Tibial nerve (tissue), 4 donors: ENCODE measurements around the gene RAB36. TPM values are rescaled to one million over a fixed set of nuclear protein-coding genes. Genes with fewer than 3 reads are reported as not detected.

Source experiments
- DNase-seq, 2 donors: peaks; one replicate each; pipeline ENCODE4 v3.0.0-alpha.2; 2019; ENCODE audit warnings: low spot score in 2 of 2
- H3K27ac ChIP-seq, 4 donors: fragments of 200-600 bp; sonication (generic) in 3 of 4; one replicate each; pipeline ENCODE4 v1.5.1; 2017 to 2019; ENCODE audit warnings: mild to moderate bottlenecking in 1 of 4
- H3K27me3 ChIP-seq, 2 donors: fragments of 200-600 bp; sonication (generic) in 1 of 2; one replicate each; pipeline versions ENCODE4 v1.5.1 to v1.6.0; 2017 to 2019
- H3K36me3 ChIP-seq, 3 donors: fragments of 200-600 bp; sonication (generic); one replicate each; pipeline ENCODE4 v1.5.1; 2018 to 2019
- H3K4me1 ChIP-seq, 4 donors: fragments of 200-600 bp; sonication (generic) in 3 of 4; one replicate each; pipeline ENCODE4 v1.5.1; 2017 to 2019
- H3K4me3 ChIP-seq, 4 donors: fragments of 200-600 bp; sonication (generic) in 3 of 4; one replicate each; pipeline ENCODE4 v1.5.1; 2017 to 2019; ENCODE audit warnings: mild to moderate bottlenecking in 1 of 4, moderate library complexity in 1 of 4
- H3K9me3 ChIP-seq, 4 donors: fragments of 200-600 bp; sonication (generic) in 3 of 4; one replicate each; pipeline ENCODE4 v1.5.1; 2017 to 2019
- CTCF ChIP-seq, 5 experiments: fragments of 200-600 bp in 3 of 5; fragments of 450-650 bp in 2 of 5; sonication (generic) in 3 of 5; IDR thresholded peaks; one replicate each; pipeline ENCODE4 v1.5.1; 2016 to 2019; ENCODE audit warnings: antibody characterized with exemption in 5 of 5, mild to moderate bottlenecking in 3 of 5, moderate library complexity in 2 of 5
- EP300 ChIP-seq, 2 donors: sonication (generic); formaldehyde crosslinking; IDR thresholded peaks; one replicate each; pipeline ENCODE4 v1.6.1; 2017; ENCODE audit warnings: antibody characterized with exemption in 2 of 2, mild to moderate bottlenecking in 1 of 2
- POLR2A ChIP-seq, 2 donors: fragments of 450-650 bp; IDR thresholded peaks; one replicate each; pipeline ENCODE4 v1.6.1; 2017; ENCODE audit warnings: antibody characterized with exemption in 2 of 2, mild to moderate bottlenecking in 2 of 2, moderate library complexity in 2 of 2
- WGBS, 2 donors: methylation state at CpG; one replicate each; pipeline ENCODE4 v1.1.5; 2018; 5-methylcytosine and 5-hydroxymethylcytosine counted together
- total RNA-seq, 4 donors: library from RNA; depleted of rRNA; stranded (reverse); fragments of >200 nt; gene quantifications; one replicate each; pipeline ENCODE4 v1.1.0, GENCODE V29; 2016

Gene RAB36
- total RNA-seq, 4 donors from 2014 or later: 4.9 to 7.5 (median 6.1) TPM

DNA sequence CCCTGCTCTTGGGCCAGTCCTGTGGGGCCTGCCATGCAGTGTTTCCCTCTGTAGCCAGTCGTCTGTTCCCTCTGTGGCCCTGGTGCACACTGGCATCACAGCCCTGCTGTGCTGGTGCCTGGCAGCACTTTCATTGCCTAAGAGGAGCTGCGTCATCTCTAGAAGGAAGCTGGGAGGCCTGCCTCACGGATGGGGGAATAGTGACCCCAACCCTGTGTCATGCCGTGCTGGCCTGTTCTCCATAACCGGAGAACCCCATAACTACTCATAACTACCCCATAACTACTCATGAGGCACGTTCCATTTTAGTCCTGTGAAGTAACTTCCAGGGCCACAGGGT lies 14.0 kb downstream of the RAB36 start:
- H3K4me3 ChIP-seq: no peak overlapping the region
- H3K27ac ChIP-seq: no peak overlapping the region
- 88% methylated on average over 6 of the region's 6 CpGs for WGBS, 2 donors
- H3K27me3 ChIP-seq: no peaks in the 10 kb centered on the region
- H3K9me3 ChIP-seq: no peaks in the 10 kb centered on the region
- peaks cover 0 to 81% (median 0%) of the 10 kb centered on the region in 3 donors for H3K36me3 ChIP-seq
- no peak for DNase-seq
- peaks cover 0 to 15% (median 4%) of the 10 kb centered on the region in 4 donors for H3K4me1 ChIP-seq
- no peak for TF ChIP-seq POLR2A (IDR thresholded peaks at IDR 0.05)
- no peak for TF ChIP-seq CTCF (IDR thresholded peaks at IDR 0.05)
- no peak for TF ChIP-seq EP300 (IDR thresholded peaks at IDR 0.05)

DNA sequence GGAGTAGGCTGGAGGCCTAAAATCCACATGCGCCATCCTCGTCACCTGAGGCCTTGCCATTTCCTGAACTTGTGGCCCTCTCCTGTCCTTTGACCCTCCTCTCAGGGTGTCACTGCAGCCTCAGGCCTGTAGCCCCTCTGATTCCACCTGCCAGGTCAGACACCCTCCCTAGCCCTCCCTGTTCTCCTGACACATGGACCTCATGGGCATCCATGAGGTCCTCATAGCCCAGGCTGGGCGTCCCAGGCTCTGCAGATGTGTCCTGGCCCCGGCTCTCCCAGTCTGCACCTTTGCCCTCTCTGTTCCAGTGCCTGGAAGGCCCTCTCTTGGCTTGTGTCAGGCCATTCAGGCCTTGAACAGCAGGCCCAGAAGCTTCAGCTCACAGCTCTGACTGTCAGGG lies 15.8 kb downstream of the RAB36 start:
- Histone ChIP-seq H3K27me3 (no peaks in the 10 kb centered on the region), H3K4me3 (no peak overlapping the region), H3K36me3 (peaks cover 0 to 63% (median 0%) of the 10 kb centered on the region in 3 donors), H3K9me3 (no peaks in the 10 kb centered on the region), H3K4me1 (peaks cover 0 to 17% (median 4%) of the 10 kb centered on the region in 4 donors), H3K27ac (no peak overlapping the region)
- no peak for DNase-seq
- TF ChIP-seq CTCF (IDR thresholded peaks at IDR 0.05) (no peak), EP300 (IDR thresholded peaks at IDR 0.05) (no peak), POLR2A (IDR thresholded peaks at IDR 0.05) (no peak)
- WGBS, 2 donors: 84 to 93% methylated on average over 4 of the region's 4 CpGs

DNA sequence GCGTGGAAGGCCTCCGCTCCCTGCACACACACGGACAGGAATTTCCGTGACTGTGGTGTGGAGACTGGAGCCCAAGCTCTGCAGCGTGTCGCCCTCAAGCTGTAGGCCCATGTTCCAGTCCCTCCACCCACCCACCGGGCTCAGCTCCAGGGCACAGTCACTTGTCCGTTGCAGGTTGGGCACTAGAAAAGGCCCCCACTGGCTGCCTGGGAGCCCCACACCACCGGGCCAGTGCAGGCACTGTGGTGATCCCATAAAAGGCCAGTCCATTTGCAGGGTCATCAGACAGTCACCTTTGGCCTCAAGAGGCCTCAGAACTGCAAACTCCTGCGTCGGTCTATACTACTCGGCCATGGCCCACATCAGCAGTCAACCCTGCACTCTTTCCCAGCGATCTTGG lies 16.3 kb downstream of the RAB36 start:
- Histone ChIP-seq H3K27ac (no peak overlapping the region), H3K36me3 (peaks cover 0 to 58% (median 0%) of the 10 kb centered on the region in 3 donors), H3K27me3 (no peaks in the 10 kb centered on the region), H3K9me3 (no peaks in the 10 kb centered on the region), H3K4me1 (peaks cover 0 to 17% (median 4%) of the 10 kb centered on the region in 4 donors), H3K4me3 (no peak overlapping the region)
- DNase-seq: no peak
- 76 to 86% methylated on average over 10 to 13 of the region's 13 CpGs for WGBS, 2 donors
- TF ChIP-seq POLR2A (IDR thresholded peaks at IDR 0.05) (no peak), CTCF (IDR thresholded peaks at IDR 0.05) (no peak), EP300 (IDR thresholded peaks at IDR 0.05) (no peak)

DNA sequence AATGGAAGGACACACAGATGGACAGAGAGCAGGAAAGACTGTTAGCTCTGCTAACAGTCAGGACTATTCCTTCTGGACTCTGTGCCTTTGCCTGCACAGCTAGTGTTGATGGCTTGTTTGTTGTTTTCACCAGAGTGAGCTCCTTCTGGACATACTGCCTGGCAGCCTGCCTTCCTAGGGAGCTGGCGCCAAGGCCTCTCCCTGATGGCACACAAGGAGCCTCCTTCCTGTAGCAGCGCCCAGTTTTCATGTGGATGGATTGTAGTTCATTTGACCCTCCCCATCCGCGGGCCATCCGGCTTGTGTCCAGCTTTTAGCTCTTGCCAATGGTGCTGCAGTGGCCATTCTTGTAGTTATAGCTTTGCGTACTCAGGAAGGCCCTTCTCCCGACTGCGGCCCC lies 18.4 kb downstream of the RAB36 start:
- H3K36me3 ChIP-seq: peaks cover 0 to 39% (median 0%) of the 10 kb centered on the region in 3 donors
- H3K4me3 ChIP-seq: no peak overlapping the region
- no peaks in the 10 kb centered on the region for H3K27me3 ChIP-seq
- DNase-seq: peak; percentile 63 to 74
- peaks cover 0 to 14% (median 4%) of the 10 kb centered on the region in 4 donors for H3K4me1 ChIP-seq
- peak overlapping the region in 3 of 4 donors; percentile 33 to 73 (median 36) for H3K27ac ChIP-seq
- TF ChIP-seq EP300 (IDR thresholded peaks at IDR 0.05): peak in 1 of 2 donors; percentile 23
- TF ChIP-seq POLR2A (IDR thresholded peaks at IDR 0.05): no peak
- no peaks in the 10 kb centered on the region for H3K9me3 ChIP-seq
- 52 to 69% methylated on average over 8 of the region's 8 CpGs for WGBS, 2 donors

DNA sequence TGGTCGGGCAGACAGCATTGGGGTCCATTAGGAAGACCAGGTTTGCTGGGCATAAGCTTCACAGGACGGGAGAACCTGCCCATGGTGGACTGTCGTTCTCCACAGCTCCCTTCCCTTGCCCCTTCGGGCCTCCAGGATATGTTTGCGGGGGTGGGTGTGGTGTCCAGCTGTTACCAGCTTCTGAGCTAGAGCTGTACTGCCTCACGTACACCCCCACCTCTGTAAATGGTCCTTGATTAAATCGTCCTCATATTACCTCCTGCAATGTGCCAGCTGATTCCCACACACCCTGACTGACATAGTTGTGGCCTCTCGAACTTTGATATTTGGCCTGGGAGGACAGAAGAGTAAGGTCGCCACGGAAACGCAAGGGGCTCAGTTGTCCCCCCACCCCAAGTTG lies 18.8 kb downstream of the RAB36 start:
- Histone ChIP-seq H3K36me3 (peaks cover 0 to 35% (median 0%) of the 10 kb centered on the region in 3 donors), H3K9me3 (no peaks in the 10 kb centered on the region), H3K4me1 (peaks cover 0 to 14% (median 4%) of the 10 kb centered on the region in 4 donors), H3K4me3 (no peak overlapping the region), H3K27ac (peak overlapping the region in 3 of 4 donors; percentile 33 to 73 (median 36)), H3K27me3 (no peaks in the 10 kb centered on the region)
- no peak for TF ChIP-seq POLR2A (IDR thresholded peaks at IDR 0.05)
- TF ChIP-seq CTCF (IDR thresholded peaks at IDR 0.05): no peak
- TF ChIP-seq EP300 (IDR thresholded peaks at IDR 0.05): no peak
- no peak for DNase-seq
- 63 to 73% methylated on average over 9 to 11 of the region's 11 CpGs for WGBS, 2 donors
